ENCODE measurements around the gene MFN2. TPM values are rescaled to one million over a fixed set of nuclear protein-coding genes. Genes with fewer than 3 reads are reported as not detected.
A peak's percentile ranks its signal among the peaks of the same experiment; 100 is the strongest.

Gene MFN2
- total RNA-seq, 2 donors from 2014 or later, result 75.2 to 101 TPM

- H3K9me3 Mint-ChIP-seq, result no peaks in the 10 kb centered on the region
- peaks cover 8 to 12% of the 10 kb centered on the region in 2 donors for H3K4me1 Mint-ChIP-seq (ENCODE audit: low read depth in 2 of 2)
- no peak overlapping the region for H3K4me3 Mint-ChIP-seq
- DNase-seq (ENCODE audit: low spot score), result peak; percentile 87
- peak; percentile 80 to 88 for ATAC-seq
- no peaks in the 10 kb centered on the region for H3K36me3 Mint-ChIP-seq
- H3K27me3 Mint-ChIP-seq, result peaks cover 0 to 2% of the 10 kb centered on the region in 2 donors
- no peak overlapping the region for H3K27ac Mint-ChIP-seq
Measured at GRCh38 chr1:12047120-12047876, 67.1 kb downstream of the MFN2 start.

- Mint-ChIP-seq H3K27me3 (peaks cover 0 to 2% of the 10 kb centered on the region in 2 donors), H3K9me3 (no peaks in the 10 kb centered on the region), H3K4me1 (ENCODE audit: low read depth in 2 of 2) (peaks cover 15 to 23% of the 10 kb centered on the region in 2 donors), H3K4me3 (no peak overlapping the region), H3K27ac (no peak overlapping the region), H3K36me3 (no peaks in the 10 kb centered on the region)
- no peak for DNase-seq (ENCODE audit: low spot score)
- no peak for ATAC-seq
Measured at GRCh38 chr1:12048372-12048771, 68.1 kb downstream of the MFN2 start.

- no peaks in the 10 kb centered on the region for H3K9me3 Mint-ChIP-seq
- DNase-seq (ENCODE audit: low spot score) (no peak), ATAC-seq (no peak)
- H3K27me3 Mint-ChIP-seq, result peaks cover 0 to 2% of the 10 kb centered on the region in 2 donors
- no peak overlapping the region for H3K27ac Mint-ChIP-seq
- H3K4me1 Mint-ChIP-seq (ENCODE audit: low read depth in 2 of 2), result peaks cover 19 to 29% of the 10 kb centered on the region in 2 donors
- no peaks in the 10 kb centered on the region for H3K36me3 Mint-ChIP-seq
- H3K4me3 Mint-ChIP-seq, result no peak overlapping the region
Measured at GRCh38 chr1:12049616-12050015, 69.4 kb downstream of the MFN2 start.

GRCh38 chr1:12051361-12051760 is 71.1 kb downstream of the MFN2 start:
- Mint-ChIP-seq H3K27me3 (no peaks in the 10 kb centered on the region), H3K9me3 (no peaks in the 10 kb centered on the region), H3K4me1 (ENCODE audit: low read depth in 2 of 2) (peaks cover 29 to 33% of the 10 kb centered on the region in 2 donors), H3K4me3 (peak overlapping the region; percentile 69), H3K36me3 (no peaks in the 10 kb centered on the region), H3K27ac (peak overlapping the region; percentile 54 to 87)
- ATAC-seq (no peak), DNase-seq (ENCODE audit: low spot score) (no peak)

GRCh38 chr1:12052008-12052573 is 71.8 kb downstream of the MFN2 start:
- Mint-ChIP-seq H3K4me3 (peak overlapping the region; percentile 69), H3K27ac (peak overlapping the region; percentile 54 to 87), H3K9me3 (no peaks in the 10 kb centered on the region), H3K36me3 (no peaks in the 10 kb centered on the region), H3K4me1 (ENCODE audit: low read depth in 2 of 2) (peaks cover 36 to 38% of the 10 kb centered on the region in 2 donors), H3K27me3 (no peaks in the 10 kb centered on the region)
- ATAC-seq, result peak; percentile 73
- DNase-seq (ENCODE audit: low spot score), result peak; percentile 85

GRCh38 chr1:12052997-12053686 is 72.9 kb downstream of the MFN2 start:
- Mint-ChIP-seq H3K9me3 (no peaks in the 10 kb centered on the region), H3K27ac (peak overlapping the region; percentile 54 to 87), H3K4me3 (peak overlapping the region; percentile 69), H3K4me1 (ENCODE audit: low read depth in 2 of 2) (peaks cover 41 to 47% of the 10 kb centered on the region in 2 donors), H3K36me3 (no peaks in the 10 kb centered on the region), H3K27me3 (no peaks in the 10 kb centered on the region)
- DNase-seq (ENCODE audit: low spot score) (no peak), ATAC-seq (no peak)

- Mint-ChIP-seq H3K4me3 (no peak overlapping the region), H3K36me3 (no peaks in the 10 kb centered on the region), H3K27me3 (no peaks in the 10 kb centered on the region), H3K9me3 (no peaks in the 10 kb centered on the region), H3K27ac (peak overlapping the region in 1 of 2 donors; percentile 88), H3K4me1 (ENCODE audit: low read depth in 2 of 2) (peaks cover 41 to 49% of the 10 kb centered on the region in 2 donors)
- ATAC-seq, result peak; percentile 43 to 84
- peak; percentile 71 for DNase-seq (ENCODE audit: low spot score)
Measured at GRCh38 chr1:12053752-12054548, 73.7 kb downstream of the MFN2 start.

- Mint-ChIP-seq H3K27ac (peak overlapping the region in 1 of 2 donors; percentile 88), H3K36me3 (no peaks in the 10 kb centered on the region), H3K4me1 (ENCODE audit: low read depth in 2 of 2) (peaks cover 50 to 57% of the 10 kb centered on the region in 2 donors), H3K4me3 (no peak overlapping the region), H3K27me3 (peaks cover 0 to 7% of the 10 kb centered on the region in 2 donors), H3K9me3 (no peaks in the 10 kb centered on the region)
- ATAC-seq (no peak), DNase-seq (ENCODE audit: low spot score) (no peak)
Measured at GRCh38 chr1:12055259-12055658, 75.0 kb downstream of the MFN2 start.

- H3K27me3 Mint-ChIP-seq, result peaks cover 0 to 7% of the 10 kb centered on the region in 2 donors
- H3K4me1 Mint-ChIP-seq (ENCODE audit: low read depth in 2 of 2), result peaks cover 50 to 57% of the 10 kb centered on the region in 2 donors
- no peaks in the 10 kb centered on the region for H3K9me3 Mint-ChIP-seq
- H3K36me3 Mint-ChIP-seq, result no peaks in the 10 kb centered on the region
- DNase-seq (ENCODE audit: low spot score), result no peak
- ATAC-seq, result peak in 1 of 2 donors; percentile 60
- H3K27ac Mint-ChIP-seq, result peak overlapping the region in 1 of 2 donors; percentile 50
- H3K4me3 Mint-ChIP-seq, result peak overlapping the region; percentile 51
Measured at GRCh38 chr1:12056331-12056841, 76.1 kb downstream of the MFN2 start.

- Mint-ChIP-seq H3K9me3 (no peaks in the 10 kb centered on the region), H3K27ac (peak overlapping the region; percentile 50 to 54), H3K36me3 (no peaks in the 10 kb centered on the region), H3K4me3 (no peak overlapping the region), H3K27me3 (peaks cover 0 to 10% of the 10 kb centered on the region in 2 donors), H3K4me1 (ENCODE audit: low read depth in 2 of 2) (peaks cover 45 to 50% of the 10 kb centered on the region in 2 donors)
- DNase-seq (ENCODE audit: low spot score) (no peak), ATAC-seq (peak; percentile 52 to 63)
Measured at GRCh38 chr1:12057382-12057781, 77.1 kb downstream of the MFN2 start.

- Mint-ChIP-seq H3K9me3 (no peaks in the 10 kb centered on the region), H3K4me1 (ENCODE audit: low read depth in 2 of 2) (peaks cover 44 to 47% of the 10 kb centered on the region in 2 donors), H3K27me3 (peaks cover 5 to 13% of the 10 kb centered on the region in 2 donors), H3K4me3 (no peak overlapping the region), H3K27ac (peak overlapping the region in 1 of 2 donors; percentile 54), H3K36me3 (no peaks in the 10 kb centered on the region)
- DNase-seq (ENCODE audit: low spot score), result no peak
- ATAC-seq, result no peak
Measured at GRCh38 chr1:12057940-12058687, 77.9 kb downstream of the MFN2 start.

- no peak for ATAC-seq
- peaks cover 47 to 52% of the 10 kb centered on the region in 2 donors for H3K4me1 Mint-ChIP-seq (ENCODE audit: low read depth in 2 of 2)
- peak overlapping the region; percentile 59 for H3K4me3 Mint-ChIP-seq
- no peaks in the 10 kb centered on the region for H3K9me3 Mint-ChIP-seq
- peaks cover 9 to 19% of the 10 kb centered on the region in 2 donors for H3K27me3 Mint-ChIP-seq
- DNase-seq (ENCODE audit: low spot score), result no peak
- H3K27ac Mint-ChIP-seq, result peak overlapping the region; percentile 57 to 60
- peaks cover under 1% of the 10 kb centered on the region for H3K36me3 Mint-ChIP-seq
Measured at GRCh38 chr1:12059226-12059625, 79.0 kb downstream of the MFN2 start.

All from natural killer cell treated with Interleukin-12 subunit alpha and Interleukin-12 subunit beta and Interleukin-15 and Interleukin-18, amount 100 ng/mL, for 72 hours (primary cell).